ENCODE results near the gene NTM. TPM values are rescaled to one million over a fixed set of nuclear protein-coding genes. Genes with fewer than 3 reads are reported as not detected.

Gene NTM
- total RNA-seq, 1 experiment from 2014 or later: 9.9 TPM

- no peak overlapping the region for H3K9ac ChIP-seq (ENCODE audit: extremely low read depth, insufficient read length, low read length)
Measured at GRCh38 chr11:132039521-132039920, 669.1 kb downstream of the NTM start.

More at GRCh38 chr11:132039521-132039920, 669.1 kb downstream of the NTM start:
- no peak for DNase-seq
- H4K20me1 ChIP-seq (ENCODE audit: control insufficient read depth, insufficient read depth, insufficient read length): no peaks in the 10 kb centered on the region
- TF ChIP-seq CTCF (conservative IDR thresholded peaks at IDR 0.05): no peak
- no peak overlapping the region for H4K8ac ChIP-seq (replicated peaks; ENCODE audit: insufficient read length, low read depth, low read length)
- no peaks in the 10 kb centered on the region for H3K23me2 ChIP-seq (ENCODE audit: insufficient read length, low read depth, low read length, poor library complexity, severe bottlenecking)
- no CpG with 5 or more reads among the region's 7 CpGs for WGBS (ENCODE audit: extremely low coverage, insufficient read length, low lambda C conversion rate)
- no peak overlapping the region for H3K27ac ChIP-seq (ENCODE audit: insufficient read length, low read depth, low read length)
- Mint-ChIP-seq H3K27ac (peak overlapping the region in 2 of 3 experiments; percentile 40 to 55; a peak in 2 of 7 replicates), H3K4me1 (peaks cover 24 to 32% of the 10 kb centered on the region in 2 experiments), H3K27me3 (ENCODE audit: low read depth) (peaks cover 2% of the 10 kb centered on the region; the same call in 1 of the 2 replicates), H3K9me3 (no peaks in the 10 kb centered on the region), H3K36me3 (ENCODE audit: insufficient read depth in 1 of 3, low read depth in 3 of 3) (peaks cover 0 to 5% (median 4%) of the 10 kb centered on the region in 3 experiments; a peak in 2 of 7 replicates), H3K4me3 (no peak overlapping the region)
- no peaks in the 10 kb centered on the region for H3K27me3 ChIP-seq (ENCODE audit: insufficient read depth, low read length)
- no peak overlapping the region for H2BK12ac ChIP-seq (ENCODE audit: insufficient read length, low read depth, low read length)
- H3K79me2 ChIP-seq (ENCODE audit: insufficient read depth, low read length): no peaks in the 10 kb centered on the region
- no peak overlapping the region for H2BK20ac ChIP-seq (ENCODE audit: low read depth, low read length, poor library complexity, severe bottlenecking)
- no peak overlapping the region for H3K4me2 ChIP-seq (ENCODE audit: insufficient read depth, insufficient read length, low read length)
- no peak overlapping the region for H2AFZ ChIP-seq (ENCODE audit: low read length)
- H2AK5ac ChIP-seq (ENCODE audit: insufficient read length, low read length): no peak overlapping the region
- H3K18ac ChIP-seq (ENCODE audit: insufficient read length, low read depth, low read length): no peak overlapping the region
- H3K9me3 ChIP-seq (ENCODE audit: control insufficient read depth, low read depth, low read length): no peaks in the 10 kb centered on the region
- H3K56ac ChIP-seq (ENCODE audit: insufficient read length, low read depth, low read length): no peak overlapping the region
- no peak overlapping the region for H2BK15ac ChIP-seq (ENCODE audit: low read depth, low read length)
- no peak overlapping the region for H2BK5ac ChIP-seq (ENCODE audit: insufficient read length, low read length)
- no peaks in the 10 kb centered on the region for H3K79me1 ChIP-seq (ENCODE audit: insufficient read depth, low read depth, low read length, poor library complexity, severe bottlenecking)
- H3K4me1 ChIP-seq (ENCODE audit: insufficient read depth, low read length): peaks cover 8% of the 10 kb centered on the region; the same call in 1 of the 2 replicates
- H3K4ac ChIP-seq (ENCODE audit: low read depth, low read length): no peak overlapping the region
- no peak overlapping the region for H4K5ac ChIP-seq (ENCODE audit: insufficient read length, low read depth, low read length)
- H3K14ac ChIP-seq (ENCODE audit: insufficient read depth, low read length): no peak overlapping the region
- H3T11ph ChIP-seq (ENCODE audit: low read length): no peak overlapping the region
- H4K91ac ChIP-seq (ENCODE audit: insufficient read length, low read depth, low read length): no peak overlapping the region
- no peak overlapping the region for H2BK120ac ChIP-seq (ENCODE audit: low read depth, low read length, poor library complexity, severe bottlenecking)
- H3K23ac ChIP-seq (ENCODE audit: insufficient read length, low read depth, low read length): no peak overlapping the region
